Keratinocyte (primary cell): ENCODE measurements around the gene ERICH6. TPM values are rescaled to one million over a fixed set of nuclear protein-coding genes. Genes with fewer than 3 reads are reported as not detected.

Experiments
- DNase-seq: peaks from one replicate; pipeline ENCODE4 v3.0.0-alpha.2; 2011; ENCODE audit warnings: low read depth, missing footprints, low spot score
- FAIRE-seq: peaks from 2 replicates; lab custom pipeline; 2011; peaks lifted over from hg19 to GRCh38; lab: Jason Lieb, UNC
- H2AFZ ChIP-seq: 2 replicates; pipeline ENCODE4 v1.6.0; 2012; ENCODE audit warnings: low read length, control low read depth, inconsistent platforms; ENCODE audit not compliant: control insufficient read depth
- H3K27ac ChIP-seq: 2 replicates; pipeline ENCODE4 v1.5.1; 2011; ENCODE audit warnings: low read length; ENCODE audit not compliant: control insufficient read depth, insufficient read depth
- H3K27me3 ChIP-seq: 3 replicates; pipeline ENCODE4 v1.6.0; 2011; ENCODE audit warnings: low read length; ENCODE audit not compliant: control insufficient read depth, insufficient read depth; ENCODE audit errors: extremely low read depth
- H3K36me3 ChIP-seq, 2 experiments: 2 replicates in 1 of 2; 3 replicates in 1 of 2; pipeline ENCODE4 v1.5.1; 2011; ENCODE audit warnings: low read length in 2 of 2, mild to moderate bottlenecking in 1 of 2; ENCODE audit not compliant: control insufficient read depth in 2 of 2, insufficient read depth in 2 of 2; ENCODE audit errors: extremely low read depth in 1 of 2
- H3K4me1 ChIP-seq: 3 replicates; pipeline ENCODE4 v1.5.1; 2011; ENCODE audit warnings: low read length; ENCODE audit not compliant: control insufficient read depth, insufficient read depth; ENCODE audit errors: extremely low read depth
- H3K4me2 ChIP-seq: 3 replicates; pipeline ENCODE4 v1.6.0; 2011; ENCODE audit warnings: low read depth, low read length; ENCODE audit not compliant: control insufficient read depth, insufficient read depth; ENCODE audit errors: extremely low read depth
- H3K4me3 ChIP-seq, 3 experiments: fragments of 200-600 bp in 1 of 3; sonication (generic) in 1 of 3; 2 replicates in 2 of 3; 3 replicates in 1 of 3; pipeline ENCODE4 v1.5.1; 2011 to 2016; ENCODE audit warnings: low read length in 3 of 3, mild to moderate bottlenecking in 3 of 3, control low read depth in 2 of 3, inconsistent platforms in 1 of 3, low read depth in 1 of 3, mixed read lengths in 1 of 3, mixed run types in 1 of 3, moderate library complexity in 1 of 3; ENCODE audit not compliant: control insufficient read depth in 2 of 3, insufficient read depth in 2 of 3; ENCODE audit errors: extremely low read depth in 1 of 3
- H3K79me2 ChIP-seq: 2 replicates; pipeline ENCODE4 v1.6.0; 2012; ENCODE audit warnings: low read length; ENCODE audit not compliant: control insufficient read depth, insufficient read depth
- H3K9ac ChIP-seq: 3 replicates; pipeline ENCODE4 v1.6.0; 2011; ENCODE audit warnings: low read length; ENCODE audit not compliant: control insufficient read depth, insufficient read depth; ENCODE audit errors: extremely low read depth
- H3K9me1 ChIP-seq: 3 replicates; pipeline ENCODE4 v1.6.0; 2011; ENCODE audit warnings: low read length; ENCODE audit not compliant: control insufficient read depth, insufficient read depth; ENCODE audit errors: extremely low read depth
- H3K9me3 ChIP-seq: 2 replicates; pipeline ENCODE4 v1.5.1; 2012; ENCODE audit warnings: low read depth, low read length; ENCODE audit not compliant: control insufficient read depth
- H4K20me1 ChIP-seq: 3 replicates; pipeline ENCODE4 v1.6.0; 2011; ENCODE audit warnings: low read length; ENCODE audit not compliant: control insufficient read depth, insufficient read depth; ENCODE audit errors: extremely low read depth
- EZH2 ChIP-seq: IDR thresholded peaks from one replicate; pipeline ENCODE4 v1.6.1; 2012; ENCODE audit warnings: inconsistent platforms, mild to moderate bottlenecking, low read length, moderate library complexity
- dilution Hi-C: fragments of 300-500 bp; cut with MboI; formaldehyde crosslinking; loops from one replicate; pipeline ENCODE4 v1.7.0; 2020; ENCODE audit warnings: low sequenced_read_pairs; ENCODE audit not compliant: extremely low pct_ligation_motif_present
- polyA plus RNA-seq, 5 experiments: library from polyadenylated mRNA; depleted of rRNA in 3 of 5; stranded (reverse) in 3 of 5; stranded (forward) in 1 of 5; unstranded in 1 of 5; fragments of >200 nt; gene quantifications; 1 replicate in 1 of 5; 2 replicates in 3 of 5; 3 replicates in 1 of 5; pipeline versions ENCODE4 v1.2.1 to v1.2.3, GENCODE V29; 2011 to 2012; ENCODE audit warnings: missing spikeins in 2 of 5, low read depth in 1 of 5, low replicate concordance in 1 of 5
- TF ChIP-seq, protein P1 (sequence below), 3 experiments: IDR thresholded peaks in 1 of 3; conservative IDR thresholded peaks in 1 of 3; optimal IDR thresholded peaks in 1 of 3; 2 replicates in 2 of 3; 3 replicates in 1 of 3; pipeline versions ENCODE3 to v1.5.1; 2011; ENCODE audit warnings: low read length in 3 of 3, mild to moderate bottlenecking in 3 of 3, moderate library complexity in 2 of 3, control low read depth in 1 of 3, inconsistent platforms in 1 of 3; ENCODE audit not compliant: insufficient read depth in 2 of 3; ENCODE audit errors: extremely low read depth in 1 of 3

The ERICH6 gene
- polyA plus RNA-seq, 1 donor (not counting 4 experiments of a cell fraction or from before 2014, with no cell fraction given) = 0.03 TPM

DNA sequence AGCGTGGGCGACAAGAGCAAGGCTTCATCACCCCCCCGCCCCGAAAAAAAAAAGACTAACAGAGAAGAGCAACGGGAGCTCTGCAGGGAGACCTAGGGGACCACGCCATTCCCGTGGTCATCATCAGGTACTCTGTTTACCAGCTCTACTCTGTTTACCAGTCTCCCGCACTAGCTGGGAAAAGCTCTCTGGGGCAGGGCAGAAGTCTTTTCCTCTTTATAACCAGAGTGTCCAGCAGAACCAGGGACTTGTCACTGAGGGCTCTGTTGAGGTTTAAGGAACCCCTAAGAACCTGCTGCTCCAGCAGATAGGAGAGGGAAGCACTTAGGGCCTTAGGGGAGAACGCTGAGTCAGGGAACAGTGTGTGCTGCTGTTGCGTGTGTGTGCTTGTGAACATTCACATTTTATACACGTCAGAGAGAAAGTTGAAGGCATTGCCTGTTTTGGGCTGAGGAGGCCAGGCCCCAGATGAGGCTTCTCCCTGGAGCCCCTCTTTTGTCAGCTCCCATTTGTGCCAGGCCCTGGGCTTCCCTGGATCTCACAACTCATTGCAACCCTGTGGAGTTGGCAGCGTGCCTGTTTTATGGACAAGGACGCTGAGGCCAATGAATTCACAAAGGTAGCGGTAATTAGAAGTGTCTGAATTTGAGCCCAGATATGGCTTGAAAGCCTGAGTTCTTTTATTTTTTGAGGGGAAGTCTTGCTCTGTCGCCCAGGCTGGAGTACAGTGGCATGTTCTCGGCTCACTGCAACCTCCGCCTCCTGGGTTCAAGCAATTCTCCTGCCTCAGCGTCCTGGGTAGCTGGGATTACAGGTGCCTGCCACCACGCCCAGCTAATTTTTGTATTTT lies 24.2 kb upstream of the ERICH6 start:
- Histone ChIP-seq H3K36me3 (no peaks in the 10 kb centered on the region), H3K27me3 (no peaks in the 10 kb centered on the region), H3K79me2 (no peaks in the 10 kb centered on the region), H4K20me1 (no peaks in the 10 kb centered on the region), H3K4me2 (peak overlapping the region; percentile 50), H2AFZ (peak overlapping the region; percentile 8), H3K9me1 (no peaks in the 10 kb centered on the region), H3K27ac (peak overlapping the region; percentile 82), H3K4me3 (no peak overlapping the region), H3K9me3 (no peaks in the 10 kb centered on the region), H3K4me1 (peaks cover 35% of the 10 kb centered on the region), H3K9ac (peak overlapping the region; percentile 66)
- dilution Hi-C loops = no loop called here
- FAIRE-seq (peak; percentile 61), DNase-seq (no peak)
- TF ChIP-seq, protein P1, sequence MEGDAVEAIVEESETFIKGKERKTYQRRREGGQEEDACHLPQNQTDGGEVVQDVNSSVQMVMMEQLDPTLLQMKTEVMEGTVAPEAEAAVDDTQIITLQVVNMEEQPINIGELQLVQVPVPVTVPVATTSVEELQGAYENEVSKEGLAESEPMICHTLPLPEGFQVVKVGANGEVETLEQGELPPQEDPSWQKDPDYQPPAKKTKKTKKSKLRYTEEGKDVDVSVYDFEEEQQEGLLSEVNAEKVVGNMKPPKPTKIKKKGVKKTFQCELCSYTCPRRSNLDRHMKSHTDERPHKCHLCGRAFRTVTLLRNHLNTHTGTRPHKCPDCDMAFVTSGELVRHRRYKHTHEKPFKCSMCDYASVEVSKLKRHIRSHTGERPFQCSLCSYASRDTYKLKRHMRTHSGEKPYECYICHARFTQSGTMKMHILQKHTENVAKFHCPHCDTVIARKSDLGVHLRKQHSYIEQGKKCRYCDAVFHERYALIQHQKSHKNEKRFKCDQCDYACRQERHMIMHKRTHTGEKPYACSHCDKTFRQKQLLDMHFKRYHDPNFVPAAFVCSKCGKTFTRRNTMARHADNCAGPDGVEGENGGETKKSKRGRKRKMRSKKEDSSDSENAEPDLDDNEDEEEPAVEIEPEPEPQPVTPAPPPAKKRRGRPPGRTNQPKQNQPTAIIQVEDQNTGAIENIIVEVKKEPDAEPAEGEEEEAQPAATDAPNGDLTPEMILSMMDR (optimal IDR thresholded peaks at IDR 0.05 in 1 of 3, IDR thresholded peaks at IDR 0.05 in 1 of 3, conservative IDR thresholded peaks at IDR 0.05 in 1 of 3; ENCODE audit: extremely low read depth in 1 of 3, insufficient read depth in 2 of 3, low read length in 3 of 3) = no peak
- no peak for TF ChIP-seq EZH2

DNA sequence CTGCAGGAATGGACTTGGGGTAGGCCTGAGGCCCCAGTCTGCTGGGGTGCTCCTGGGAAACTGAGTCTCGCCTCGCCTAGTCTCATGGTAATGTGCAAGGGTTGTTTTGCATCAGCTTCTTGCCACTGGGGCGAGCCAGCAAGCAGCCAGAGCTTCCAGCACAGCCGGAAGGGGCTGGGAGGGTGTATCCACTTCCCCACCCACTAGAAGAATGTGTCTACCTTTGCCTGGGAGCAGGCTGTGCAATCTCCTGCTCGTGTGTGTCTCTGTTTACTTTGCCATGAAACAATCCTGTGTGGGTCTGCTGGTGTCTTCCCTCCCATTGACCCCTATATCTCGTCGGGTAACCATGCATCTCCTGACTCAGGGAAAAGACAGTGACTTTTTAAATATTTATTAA lies 21.8 kb upstream of the ERICH6 start:
- dilution Hi-C loops = no loop called here
- no peak for DNase-seq
- H3K9me1 ChIP-seq = no peaks in the 10 kb centered on the region
- H3K9me3 ChIP-seq = no peaks in the 10 kb centered on the region
- peaks cover 37% of the 10 kb centered on the region for H3K4me1 ChIP-seq
- peak overlapping the region; percentile 70 for H3K4me2 ChIP-seq
- H3K79me2 ChIP-seq = no peaks in the 10 kb centered on the region
- TF ChIP-seq EZH2 = no peak
- TF ChIP-seq, protein P1 (optimal IDR thresholded peaks at IDR 0.05 in 1 of 3, IDR thresholded peaks at IDR 0.05 in 1 of 3, conservative IDR thresholded peaks at IDR 0.05 in 1 of 3; ENCODE audit: extremely low read depth in 1 of 3, insufficient read depth in 2 of 3, low read length in 3 of 3) = peak; percentile 11 to 52 (median 12)
- H3K9ac ChIP-seq = peak overlapping the region; percentile 36
- peak overlapping the region; percentile 79 for H2AFZ ChIP-seq
- no peaks in the 10 kb centered on the region for H4K20me1 ChIP-seq
- no peaks in the 10 kb centered on the region for H3K27me3 ChIP-seq
- peak overlapping the region in 1 of 3 experiments; percentile 17 for H3K4me3 ChIP-seq
- peak overlapping the region; percentile 76 for H3K27ac ChIP-seq
- H3K36me3 ChIP-seq = no peaks in the 10 kb centered on the region
- FAIRE-seq = peak; percentile 84
